ENCODE data around the gene WSCD1.

Gene WSCD1

GRCh38 chr17:6160911-6161855 is 91.0 kb downstream of the WSCD1 start:
- ATAC-seq: no peak
- DNase-seq: no peak

DNA sequence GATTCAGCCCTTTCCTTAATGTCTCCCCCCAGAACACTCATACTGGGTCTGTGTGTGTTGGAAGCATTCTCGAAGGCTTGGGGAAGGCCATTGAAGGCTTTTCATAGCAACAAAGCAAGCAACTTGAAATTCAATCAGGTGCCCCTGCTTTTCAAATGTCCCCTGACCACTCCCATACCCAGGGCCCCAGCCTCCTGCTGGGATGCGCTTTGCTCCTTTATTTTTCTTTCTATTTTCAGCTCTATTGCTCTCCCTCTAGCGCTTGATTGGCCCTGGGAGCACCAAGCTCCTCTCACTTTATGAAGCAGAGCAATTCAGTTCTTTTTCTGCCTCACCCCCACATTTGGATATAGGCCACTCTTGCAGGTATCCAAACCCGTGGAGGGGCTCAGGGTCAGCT is 92.0 kb downstream of the WSCD1 start:
- DNase-seq (no peak), ATAC-seq (no peak)

DNA sequence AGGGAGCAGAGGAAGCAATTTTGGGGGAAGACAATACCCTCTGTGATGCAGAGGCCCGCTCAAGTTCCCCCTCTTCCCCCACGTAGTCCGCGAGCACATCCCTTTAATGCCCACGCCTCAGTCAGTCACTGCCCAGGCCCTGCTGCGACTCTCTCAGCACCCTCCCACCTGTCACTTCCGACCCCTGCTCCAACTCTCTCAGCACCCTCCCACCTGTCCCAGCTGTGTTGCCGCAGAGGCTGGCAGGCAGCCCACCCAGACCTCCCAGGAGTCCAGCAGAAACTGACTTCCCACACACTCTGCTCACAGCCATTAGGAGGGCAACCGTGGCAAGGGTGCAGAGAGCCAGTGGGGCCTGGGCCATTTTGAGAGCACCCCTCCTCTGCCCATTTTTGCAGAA is 92.7 kb downstream of the WSCD1 start:
- DNase-seq (no peak), ATAC-seq (no peak)

- DNase-seq: no peak
- no peak for ATAC-seq
Measured at GRCh38 chr17:6163612-6164333, 93.6 kb downstream of the WSCD1 start.

- no peak for DNase-seq
- no peak for ATAC-seq
Measured at GRCh38 chr17:6164996-6165395, 94.8 kb downstream of the WSCD1 start.

DNA sequence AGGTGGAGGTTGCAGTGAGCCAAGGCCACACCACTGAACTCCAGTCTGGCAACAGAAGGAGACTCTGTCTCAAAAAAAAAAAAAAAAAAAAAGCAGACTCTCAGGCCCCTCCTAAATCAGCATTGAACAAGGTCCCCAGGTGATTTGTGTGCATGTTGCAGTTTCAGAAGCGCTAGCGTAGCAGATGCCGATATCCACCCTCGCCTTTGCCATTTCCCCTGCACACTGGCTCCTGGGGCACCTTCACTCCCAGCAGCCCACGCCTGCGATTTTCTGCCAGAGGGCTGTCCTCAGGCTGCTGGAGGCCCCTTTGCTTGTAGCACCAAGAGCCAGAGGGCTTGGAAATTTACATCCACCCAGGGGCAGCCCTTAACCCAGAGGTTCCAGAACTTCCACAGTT is 95.6 kb downstream of the WSCD1 start:
- no peak for ATAC-seq

DNA sequence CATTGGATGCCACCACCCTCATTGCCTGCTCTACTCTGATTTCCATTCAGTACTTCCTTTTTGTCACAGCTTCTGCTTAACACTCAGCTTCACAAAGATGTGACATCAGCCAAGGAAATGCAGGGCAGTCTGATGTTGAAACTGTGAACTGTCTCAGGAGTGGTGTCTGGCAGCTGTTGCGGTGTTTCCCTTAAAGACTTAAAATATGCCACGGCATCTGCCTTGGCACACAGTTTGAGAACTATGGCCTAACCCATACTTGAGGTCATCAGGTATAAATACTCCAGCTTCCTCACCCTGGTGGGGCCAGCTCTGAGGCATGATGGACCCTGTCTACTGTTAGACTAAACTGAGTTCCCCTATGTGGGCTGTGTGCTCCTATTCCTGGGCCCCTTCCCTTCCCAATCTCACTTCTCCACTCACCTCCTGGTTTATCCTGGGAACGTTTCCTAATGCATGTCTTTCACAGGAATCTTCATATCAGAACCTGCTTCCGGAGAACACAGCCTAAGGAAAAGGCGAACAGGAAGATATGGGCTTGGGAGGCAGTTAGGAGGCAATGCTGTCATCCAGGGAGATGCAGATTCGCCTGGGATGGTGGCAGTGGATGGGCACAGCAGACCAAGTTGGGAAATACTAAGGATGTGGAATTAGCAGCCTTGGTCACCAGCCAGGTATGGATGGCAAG is 96.5 kb downstream of the WSCD1 start:
- DNase-seq (no peak), ATAC-seq (no peak)

More for the DNA sequence above, 95.6 kb downstream of the WSCD1 start:
- DNase-seq: no peak

DNA sequence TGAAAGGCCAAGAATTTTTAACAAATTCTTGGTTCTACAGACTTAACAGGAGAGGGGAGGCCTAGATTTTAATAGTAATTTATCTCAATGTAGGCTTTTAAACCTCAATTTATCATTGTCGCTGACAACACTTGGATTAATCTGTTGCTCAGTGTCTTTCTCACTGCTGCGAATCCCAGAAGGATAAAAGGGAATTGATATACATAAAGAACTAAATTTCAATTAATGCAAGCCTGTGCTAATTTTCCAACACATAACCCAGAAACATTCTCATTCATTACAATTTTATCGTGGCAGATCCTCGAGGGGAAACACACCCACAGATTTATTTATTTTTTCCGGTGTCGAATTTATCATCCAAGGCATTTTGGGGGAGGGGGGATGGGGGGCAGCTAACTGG is 98.1 kb downstream of the WSCD1 start:
- ATAC-seq: no peak
- DNase-seq: no peak

GRCh38 chr17:6170349-6170748 is 100.2 kb downstream of the WSCD1 start:
- ATAC-seq: no peak
- no peak for DNase-seq

DNA sequence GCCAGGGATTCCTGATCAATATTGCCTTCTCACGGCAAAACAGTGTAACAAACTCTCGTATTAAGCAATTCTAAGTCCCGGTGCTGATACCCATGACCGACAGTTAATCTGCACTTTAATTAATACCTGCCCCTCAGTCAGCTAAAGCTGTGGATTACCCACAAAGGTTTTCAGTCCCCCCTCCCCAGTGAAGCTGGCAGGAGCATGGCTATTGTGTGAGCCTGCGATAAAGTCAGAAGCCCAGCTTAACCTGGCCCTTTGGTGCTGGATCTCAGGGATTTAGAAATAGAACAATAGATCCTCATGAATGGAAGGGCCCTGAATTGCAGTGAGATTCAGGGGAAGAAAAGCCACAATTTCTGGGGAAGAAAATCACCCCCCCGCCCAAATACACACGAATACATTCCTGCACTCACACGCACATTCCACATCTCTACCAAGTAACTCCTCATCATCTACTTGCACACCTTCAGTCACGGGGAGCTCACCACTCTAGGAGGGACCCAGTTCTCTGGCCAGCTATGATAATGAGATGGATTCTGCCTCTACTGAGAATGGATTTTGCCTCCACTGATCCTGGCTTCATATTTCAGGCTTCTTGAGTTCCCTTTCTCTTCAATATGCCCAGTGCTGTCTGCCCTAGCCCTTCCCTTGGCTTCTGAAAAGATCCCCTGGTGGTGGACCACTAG is 102.6 kb downstream of the WSCD1 start:
- ATAC-seq (no peak), DNase-seq (no peak)

DNA sequence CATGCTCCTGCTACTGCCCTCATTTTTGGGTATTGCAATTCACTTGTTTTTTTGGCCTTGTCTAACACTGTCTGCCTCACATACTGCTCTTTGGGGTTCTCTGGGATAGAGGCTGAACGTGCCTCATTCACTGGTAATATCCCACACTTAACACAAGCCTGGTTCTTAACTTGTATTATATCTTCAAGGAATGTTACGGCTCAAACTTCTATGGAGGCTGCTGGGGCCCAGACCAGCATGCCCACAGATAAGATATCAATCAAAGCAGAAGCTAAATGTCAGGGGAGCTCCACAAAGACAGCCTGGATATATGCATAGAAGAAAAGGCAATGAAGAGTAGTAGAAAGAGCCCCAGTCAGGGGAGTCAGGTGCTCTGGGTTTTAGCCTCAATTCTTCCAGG is 103.5 kb downstream of the WSCD1 start:
- DNase-seq (no peak), ATAC-seq (no peak)
